OCI-LY7 (cell line): ENCODE data around the gene ATXN1. TPM values are rescaled to one million over a fixed set of nuclear protein-coding genes. Genes with fewer than 3 reads are reported as not detected.

Source experiments
- BruUV-seq: library from RNA; stranded (reverse); fragments of 400-500 nt; replicated peaks from 2 replicates; lab custom pipeline; 2021; lab: Mats Ljungman, UMichigan
- CTCF ChIA-PET: fragments of 300-600 bp; sonication (Branson Sonifier 250); formaldehyde crosslinking; loops from one replicate; lab custom pipeline; 2022; ENCODE audit warnings: antibody characterized with exemption; ENCODE audit not compliant: unreplicated experiment; lab: Charles Lee
- POLR2A ChIA-PET: fragments of 300-600 bp; sonication (Branson Sonifier 250); formaldehyde crosslinking; loops from one replicate; lab custom pipeline; 2022; ENCODE audit warnings: antibody characterized with exemption; lab: Charles Lee
- DNase-seq: peaks from one replicate; pipeline ENCODE4 v3.0.0-alpha.2; 2015; ENCODE audit warnings: low spot score
- H2AFZ ChIP-seq: fragments of 200-600 bp; sonication (generic), shearing (Covaris generic); 2 replicates; pipeline ENCODE4 v1.6.1; 2014; ENCODE audit warnings: mild to moderate bottlenecking, antibody characterized with exemption, low read length, moderate library complexity
- H3K27ac ChIP-seq: fragments of 200-600 bp; sonication (generic); 2 replicates; pipeline ENCODE4 v1.5.1; 2014; ENCODE audit warnings: mixed run types, low read depth, mild to moderate bottlenecking, moderate library complexity, low read length, inconsistent platforms; ENCODE audit not compliant: poor library complexity, severe bottlenecking
- H3K36me3 ChIP-seq: fragments of 200-600 bp; sonication (generic); 2 replicates; pipeline ENCODE4 v1.6.1; 2014; ENCODE audit warnings: mild to moderate bottlenecking, antibody characterized with exemption, low read length, moderate library complexity, mixed read lengths; ENCODE audit not compliant: insufficient read depth
- H3K4me1 ChIP-seq: fragments of 200-600 bp; sonication (generic); 2 replicates; pipeline ENCODE4 v1.5.1; 2014; ENCODE audit warnings: mild to moderate bottlenecking, low read length; ENCODE audit not compliant: insufficient read depth, poor library complexity, severe bottlenecking
- H3K4me2 ChIP-seq: fragments of 200-600 bp; sonication (generic); 2 replicates; pipeline ENCODE4 v1.6.1; 2014; ENCODE audit warnings: mild to moderate bottlenecking, low read length
- H3K4me3 ChIP-seq: fragments of 200-600 bp; sonication (generic); 2 replicates; pipeline ENCODE4 v1.5.1; 2014; ENCODE audit warnings: mild to moderate bottlenecking, low read depth, low read length; ENCODE audit not compliant: poor library complexity, severe bottlenecking
- H3K79me2 ChIP-seq: fragments of 200-600 bp; sonication (generic); 2 replicates; pipeline ENCODE4 v1.6.1; 2016; ENCODE audit warnings: low read depth, mild to moderate bottlenecking, low read length, moderate library complexity, mixed read lengths; ENCODE audit not compliant: insufficient read depth
- H3K9me2 ChIP-seq: fragments of 200-600 bp; sonication (generic); 2 replicates; pipeline ENCODE4 v1.6.1; 2016; ENCODE audit warnings: mild to moderate bottlenecking, low read length, mixed read lengths; ENCODE audit not compliant: insufficient read depth
- H3K9me3 ChIP-seq: fragments of 200-600 bp; sonication (generic); 2 replicates; pipeline ENCODE4 v1.6.1; 2014; ENCODE audit warnings: mild to moderate bottlenecking, mixed run types, low read length, mixed read lengths
- H4K20me1 ChIP-seq: fragments of 200-600 bp; sonication (generic); 2 replicates; pipeline ENCODE4 v1.6.1; 2014; ENCODE audit warnings: mild to moderate bottlenecking, antibody characterized with exemption, low read length, moderate library complexity, mixed read lengths; ENCODE audit not compliant: insufficient read depth
- EZH2phosphoT487 ChIP-seq: fragments of 200-600 bp; sonication (generic); IDR thresholded peaks from 2 replicates; pipeline ENCODE4 v1.6.1; 2018; ENCODE audit warnings: low read depth, borderline replicate concordance, mild to moderate bottlenecking, mixed run types, antibody characterized with exemption, low read length, moderate library complexity, mixed read lengths
- intact Hi-C: fragments of 100-400 bp; cut with micrococcal nuclease; formaldehyde crosslinking; loops from one replicate; pipeline ENCODE4 v1.10.0; 2022; ENCODE audit not compliant: unreplicated experiment
- total RNA-seq, 2 experiments: library from RNA; depleted of rRNA in 1 of 2; stranded (reverse); fragments of >200 nt in 1 of 2; shearing (Covaris generic) in 1 of 2; gene quantifications; 2 replicates each; pipeline ENCODE4 v1.2.3, GENCODE V29; 2014 to 2022
- TF ChIP-seq, protein P1 (sequence below): fragments of 200-600 bp; sonication (generic); conservative IDR thresholded peaks from 2 replicates; pipeline ENCODE4 v1.5.1; 2014; ENCODE audit warnings: mild to moderate bottlenecking, antibody characterized with exemption, low read length, moderate library complexity, mixed read lengths

The ATXN1 gene
- total RNA-seq, 2 experiments from 2014 or later, result not detected

DNA sequence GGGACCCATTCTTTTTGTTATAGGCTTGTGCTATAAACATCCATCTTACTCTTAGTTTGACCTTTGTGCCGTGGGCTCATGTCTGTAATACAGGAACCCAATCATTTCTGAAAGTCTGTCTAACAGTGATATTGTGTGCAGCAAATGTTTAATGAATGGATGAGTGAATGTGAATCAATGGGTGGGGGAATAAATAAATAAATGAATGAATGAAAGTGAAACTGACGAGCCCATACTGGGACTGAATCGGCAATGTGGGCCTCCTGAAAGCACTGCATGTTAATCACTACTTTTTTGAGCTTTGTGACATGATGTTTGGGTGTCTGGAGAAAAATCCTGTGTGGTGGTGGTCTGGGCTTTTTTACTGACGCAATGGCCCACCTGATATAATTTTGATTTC, 347.9 kb downstream of the ATXN1 start:
- H3K79me2 ChIP-seq, result no peaks in the 10 kb centered on the region
- H3K27ac ChIP-seq, result no peak overlapping the region
- no TSS peak for BruUV-seq
- intact Hi-C loops, result no loop called here
- no peaks in the 10 kb centered on the region for H4K20me1 ChIP-seq
- H3K4me3 ChIP-seq, result peak overlapping the region; percentile 36
- no peaks in the 10 kb centered on the region for H3K9me2 ChIP-seq
- H2AFZ ChIP-seq, result peak overlapping the region; percentile 96
- H3K9me3 ChIP-seq, result no peaks in the 10 kb centered on the region
- H3K4me2 ChIP-seq, result peak overlapping the region; percentile 50
- DNase-seq, result no peak
- POLR2A ChIA-PET, result interaction anchor here (0.6 to 2.5 kb wide), 6 partner anchors 10 to 268 kb away, joined by 3 to 8 read pairs (median 4); no protein-coding TSS in a partner anchor
- H3K4me1 ChIP-seq, result peaks cover 22% of the 10 kb centered on the region
- TF ChIP-seq EZH2phosphoT487, result no peak
- TF ChIP-seq, protein P1, sequence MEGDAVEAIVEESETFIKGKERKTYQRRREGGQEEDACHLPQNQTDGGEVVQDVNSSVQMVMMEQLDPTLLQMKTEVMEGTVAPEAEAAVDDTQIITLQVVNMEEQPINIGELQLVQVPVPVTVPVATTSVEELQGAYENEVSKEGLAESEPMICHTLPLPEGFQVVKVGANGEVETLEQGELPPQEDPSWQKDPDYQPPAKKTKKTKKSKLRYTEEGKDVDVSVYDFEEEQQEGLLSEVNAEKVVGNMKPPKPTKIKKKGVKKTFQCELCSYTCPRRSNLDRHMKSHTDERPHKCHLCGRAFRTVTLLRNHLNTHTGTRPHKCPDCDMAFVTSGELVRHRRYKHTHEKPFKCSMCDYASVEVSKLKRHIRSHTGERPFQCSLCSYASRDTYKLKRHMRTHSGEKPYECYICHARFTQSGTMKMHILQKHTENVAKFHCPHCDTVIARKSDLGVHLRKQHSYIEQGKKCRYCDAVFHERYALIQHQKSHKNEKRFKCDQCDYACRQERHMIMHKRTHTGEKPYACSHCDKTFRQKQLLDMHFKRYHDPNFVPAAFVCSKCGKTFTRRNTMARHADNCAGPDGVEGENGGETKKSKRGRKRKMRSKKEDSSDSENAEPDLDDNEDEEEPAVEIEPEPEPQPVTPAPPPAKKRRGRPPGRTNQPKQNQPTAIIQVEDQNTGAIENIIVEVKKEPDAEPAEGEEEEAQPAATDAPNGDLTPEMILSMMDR, result no peak
- H3K36me3 ChIP-seq, result no peaks in the 10 kb centered on the region
- CTCF ChIA-PET, result interaction anchor here (1.0 to 1.3 kb wide), 3 partner anchors 76 to 99 kb away, joined by 3 to 4 read pairs (median 4); no protein-coding TSS in a partner anchor

DNA sequence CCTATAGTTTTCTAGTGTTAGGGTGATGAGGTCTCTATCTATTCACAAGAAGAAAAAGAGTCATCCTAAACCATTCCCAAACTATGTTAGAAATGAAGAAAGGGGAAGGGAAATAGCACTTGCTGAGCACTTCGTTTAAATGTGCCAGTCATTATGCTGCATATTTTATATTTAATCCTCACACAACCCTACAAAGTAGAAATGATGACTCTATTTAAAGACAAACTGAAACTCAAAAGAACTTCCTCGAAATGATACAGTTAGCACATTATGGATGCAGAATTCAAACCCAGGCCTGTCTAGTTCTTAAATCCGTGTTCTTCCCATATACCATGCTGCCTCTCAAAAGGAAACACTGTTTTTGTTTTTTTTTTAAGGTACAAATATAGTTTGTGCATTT, 348.3 kb downstream of the ATXN1 start:
- CTCF ChIA-PET, result interaction anchor here (1.0 to 1.3 kb wide), 2 partner anchors 76 to 99 kb away, joined by 3 to 4 read pairs; no protein-coding TSS in a partner anchor
- Histone ChIP-seq H3K27ac (no peak overlapping the region), H3K79me2 (no peaks in the 10 kb centered on the region), H3K36me3 (no peaks in the 10 kb centered on the region), H3K4me2 (peak overlapping the region; percentile 50), H3K9me2 (no peaks in the 10 kb centered on the region), H2AFZ (peak overlapping the region; percentile 96), H4K20me1 (no peaks in the 10 kb centered on the region), H3K9me3 (no peaks in the 10 kb centered on the region), H3K4me1 (peaks cover 22% of the 10 kb centered on the region), H3K4me3 (peak overlapping the region; percentile 36)
- no peak for DNase-seq
- intact Hi-C loops, result no loop called here
- no TSS peak for BruUV-seq
- POLR2A ChIA-PET, result interaction anchor here (0.6 to 2.1 kb wide), 2 partner anchors 20 to 84 kb away, joined by 3 to 6 read pairs; no protein-coding TSS in a partner anchor
- no peak for TF ChIP-seq EZH2phosphoT487
- TF ChIP-seq, protein P1, result no peak

DNA sequence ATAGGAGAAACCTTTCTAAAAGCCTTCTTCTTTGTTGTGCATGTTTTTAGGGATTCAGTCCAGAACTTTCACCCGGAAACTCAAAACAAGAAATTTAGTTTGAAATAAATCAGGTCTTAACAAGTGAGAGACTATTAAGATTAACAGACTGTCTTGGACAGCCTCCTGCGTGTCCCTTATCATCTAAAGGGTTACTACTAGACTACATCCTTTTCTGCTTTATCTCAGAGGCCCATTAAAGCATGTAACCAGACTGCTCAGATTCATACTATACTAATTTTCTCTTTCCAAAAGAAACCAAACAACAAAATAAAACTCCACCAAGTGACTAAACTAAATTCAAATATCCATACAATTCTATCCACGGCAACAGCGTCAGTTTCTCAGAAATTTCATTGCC, 349.1 kb downstream of the ATXN1 start:
- Histone ChIP-seq H3K4me3 (no peak overlapping the region), H2AFZ (no peak overlapping the region), H3K36me3 (no peaks in the 10 kb centered on the region), H4K20me1 (no peaks in the 10 kb centered on the region), H3K9me3 (no peaks in the 10 kb centered on the region), H3K9me2 (no peaks in the 10 kb centered on the region), H3K79me2 (no peaks in the 10 kb centered on the region), H3K4me2 (no peak overlapping the region), H3K27ac (no peak overlapping the region), H3K4me1 (peaks cover 22% of the 10 kb centered on the region)
- POLR2A ChIA-PET, result interaction anchor here (0.8 kb wide), 1 partner anchor 8 kb away, joined by 4 read pairs; no protein-coding TSS in a partner anchor
- intact Hi-C loops, result no loop called here
- TF ChIP-seq, protein P1, result no peak
- no peak for TF ChIP-seq EZH2phosphoT487
- DNase-seq, result no peak
- BruUV-seq, result no TSS peak
- CTCF ChIA-PET, result no interaction called here
